Natural killer cell (primary cell): ENCODE measurements around the gene OLIG1. TPM values are rescaled to one million over a fixed set of nuclear protein-coding genes. Genes with fewer than 3 reads are reported as not detected.

Source experiments
- ATAC-seq, 3 donors: fragments of 150-1000 bp in 2 of 3; fragments of 200-7000 bp in 1 of 3; cut with Tn5 transposase; 1 replicate in 1 of 3; 2 replicates in 2 of 3; pipeline ENCODE4 v1.10.0; 2021; ENCODE audit warnings: mild to moderate bottlenecking in 2 of 3, moderate library complexity in 2 of 3
- DNase-seq, 2 donors: peaks; one replicate each; pipeline versions ENCODE4 v3.0.0 to v3.0.0-alpha.2; 2013 to 2021; ENCODE audit warnings: mixed read lengths in 1 of 2
- H3K27ac ChIP-seq: one replicate; pipeline ENCODE4 v1.5.1; 2013; ENCODE audit warnings: mild to moderate bottlenecking, low read length
- H3K27me3 ChIP-seq: one replicate; pipeline ENCODE4 v1.6.1; 2013; ENCODE audit warnings: low read length; ENCODE audit not compliant: control insufficient read depth, insufficient read depth
- H3K36me3 ChIP-seq: one replicate; pipeline ENCODE4 v1.6.1; 2013; ENCODE audit warnings: low read length; ENCODE audit not compliant: control insufficient read depth, insufficient read depth
- H3K4me1 ChIP-seq: one replicate; pipeline ENCODE4 v1.6.1; 2013; ENCODE audit warnings: low read length; ENCODE audit not compliant: control insufficient read depth, insufficient read depth
- H3K4me3 ChIP-seq: one replicate; pipeline ENCODE4 v1.5.1; 2013; ENCODE audit warnings: low read length
- H3K9me3 ChIP-seq: one replicate; pipeline ENCODE4 v1.6.1; 2013; ENCODE audit warnings: low read length; ENCODE audit not compliant: control insufficient read depth, insufficient read depth
- H3K27ac Mint-ChIP-seq, 2 donors: one replicate each; pipeline ENCODE4 v1.8.0; 2022; ENCODE audit warnings: mild to moderate bottlenecking in 2 of 2, mixed read lengths in 2 of 2, moderate library complexity in 1 of 2
- H3K27me3 Mint-ChIP-seq, 2 donors: one replicate each; pipeline ENCODE4 v1.8.0; 2022; ENCODE audit warnings: low read depth in 2 of 2, mixed read lengths in 2 of 2
- H3K36me3 Mint-ChIP-seq: one replicate; pipeline ENCODE4 v1.8.0; 2022; ENCODE audit warnings: mixed read lengths
- H3K4me1 Mint-ChIP-seq, 2 donors: one replicate each; pipeline ENCODE4 v1.8.0; 2022; ENCODE audit warnings: mixed read lengths in 2 of 2
- H3K4me3 Mint-ChIP-seq: one replicate; pipeline ENCODE4 v1.8.0; 2022; ENCODE audit warnings: mild to moderate bottlenecking, moderate library complexity, mixed read lengths
- H3K9me3 Mint-ChIP-seq, 2 donors: one replicate each; pipeline ENCODE4 v1.8.0; 2022; ENCODE audit warnings: mixed read lengths in 2 of 2
- WGBS: methylation state at CpG from one replicate; pipeline ENCODE4 v1.1.7; 2013; ENCODE audit warnings: missing lambda C conversion rate; ENCODE audit not compliant: insufficient coverage; 5-methylcytosine and 5-hydroxymethylcytosine counted together
- intact Hi-C: fragments of 100-400 bp; cut with micrococcal nuclease; formaldehyde crosslinking; loops from one replicate; pipeline ENCODE4 v1.14.2; 2022
- total RNA-seq, 4 donors: library from RNA; stranded (reverse); fragments of 120-200 nt in 1 of 4; gene quantifications; one replicate each; pipeline versions ENCODE4 v1.2.3 to v1.2.4, GENCODE V29; 2013 to 2022
- TF ChIP-seq, protein P1 (sequence below): fragments of 200-600 bp; IDR thresholded peaks from one replicate; pipeline ENCODE4 v1.8.0; 2022; ENCODE audit warnings: antibody characterized with exemption

OLIG1 gene
- total RNA-seq, 3 donors from 2014 or later (not counting 1 experiment from before 2014, with no cell fraction given): 0.47 to 1.4 (median 0.48) TPM

DNA sequence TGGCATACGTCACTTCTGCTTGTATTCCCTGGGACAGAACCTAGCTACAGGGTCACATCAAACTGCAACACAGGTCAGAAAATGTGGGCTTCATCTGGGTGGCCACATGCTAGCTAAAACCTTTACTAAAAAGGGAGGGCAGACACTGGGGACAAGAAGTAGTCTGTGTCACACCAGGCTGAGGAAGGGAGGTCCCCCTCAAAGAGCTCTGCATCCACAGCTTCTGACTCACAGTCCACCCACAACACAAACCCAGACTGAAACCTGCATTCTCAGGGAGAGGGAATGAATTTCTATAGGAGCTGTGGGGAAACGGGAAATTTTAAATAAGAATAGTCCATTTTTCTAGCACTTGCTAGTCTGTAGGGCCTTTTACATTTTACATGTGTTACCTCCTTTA is 28.0 kb upstream of the OLIG1 start:
- Histone ChIP-seq H3K27ac (no peak overlapping the region), H3K4me3 (no peak overlapping the region), H3K4me1 (peaks cover 5% of the 10 kb centered on the region), H3K9me3 (no peaks in the 10 kb centered on the region), H3K36me3 (no peaks in the 10 kb centered on the region), H3K27me3 (peaks cover 3% of the 10 kb centered on the region)
- WGBS: 84% methylated on average over 1 of the region's 2 CpGs
- intact Hi-C loops: no loop called here
- Mint-ChIP-seq H3K27ac (no peak overlapping the region), H3K36me3 (no peaks in the 10 kb centered on the region), H3K4me1 (peaks cover 8 to 9% of the 10 kb centered on the region in 2 donors), H3K27me3 (peaks cover 28 to 43% of the 10 kb centered on the region in 2 donors), H3K4me3 (no peak overlapping the region), H3K9me3 (no peaks in the 10 kb centered on the region)
- ATAC-seq (no peak), DNase-seq (no peak)
- TF ChIP-seq, protein P1, sequence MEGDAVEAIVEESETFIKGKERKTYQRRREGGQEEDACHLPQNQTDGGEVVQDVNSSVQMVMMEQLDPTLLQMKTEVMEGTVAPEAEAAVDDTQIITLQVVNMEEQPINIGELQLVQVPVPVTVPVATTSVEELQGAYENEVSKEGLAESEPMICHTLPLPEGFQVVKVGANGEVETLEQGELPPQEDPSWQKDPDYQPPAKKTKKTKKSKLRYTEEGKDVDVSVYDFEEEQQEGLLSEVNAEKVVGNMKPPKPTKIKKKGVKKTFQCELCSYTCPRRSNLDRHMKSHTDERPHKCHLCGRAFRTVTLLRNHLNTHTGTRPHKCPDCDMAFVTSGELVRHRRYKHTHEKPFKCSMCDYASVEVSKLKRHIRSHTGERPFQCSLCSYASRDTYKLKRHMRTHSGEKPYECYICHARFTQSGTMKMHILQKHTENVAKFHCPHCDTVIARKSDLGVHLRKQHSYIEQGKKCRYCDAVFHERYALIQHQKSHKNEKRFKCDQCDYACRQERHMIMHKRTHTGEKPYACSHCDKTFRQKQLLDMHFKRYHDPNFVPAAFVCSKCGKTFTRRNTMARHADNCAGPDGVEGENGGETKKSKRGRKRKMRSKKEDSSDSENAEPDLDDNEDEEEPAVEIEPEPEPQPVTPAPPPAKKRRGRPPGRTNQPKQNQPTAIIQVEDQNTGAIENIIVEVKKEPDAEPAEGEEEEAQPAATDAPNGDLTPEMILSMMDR: no peak

DNA sequence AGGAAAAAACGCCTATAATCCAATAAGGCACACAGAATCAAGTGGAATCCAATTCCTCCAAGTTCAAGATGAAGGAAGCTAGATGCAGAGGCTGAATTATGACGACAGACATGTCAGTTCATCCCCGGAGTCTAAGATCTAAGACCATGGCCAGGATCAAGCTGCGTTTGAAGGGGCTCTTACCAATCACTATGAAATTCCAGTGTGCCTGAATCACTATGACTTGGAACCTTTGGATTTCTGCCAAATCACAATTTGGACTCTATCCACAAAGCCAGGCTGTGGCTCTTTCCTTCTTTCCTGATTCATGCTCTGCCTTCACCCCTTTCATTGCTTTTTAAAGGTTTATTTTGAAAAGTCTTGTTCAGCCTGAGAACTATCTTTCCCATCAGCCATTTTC is 27.1 kb upstream of the OLIG1 start:
- H3K27me3 Mint-ChIP-seq: peaks cover 35 to 51% of the 10 kb centered on the region in 2 donors
- Histone ChIP-seq H3K27me3 (peaks cover 3% of the 10 kb centered on the region), H3K9me3 (no peaks in the 10 kb centered on the region), H3K36me3 (no peaks in the 10 kb centered on the region), H3K4me3 (no peak overlapping the region), H3K27ac (no peak overlapping the region), H3K4me1 (no peaks in the 10 kb centered on the region)
- TF ChIP-seq, protein P1: no peak
- no peaks in the 10 kb centered on the region for H3K9me3 Mint-ChIP-seq
- no peak overlapping the region for H3K27ac Mint-ChIP-seq
- WGBS: 78% methylated on average over 4 of the region's 4 CpGs
- no peak for DNase-seq
- intact Hi-C loops: no loop called here
- no peak overlapping the region for H3K4me3 Mint-ChIP-seq
- no peaks in the 10 kb centered on the region for H3K36me3 Mint-ChIP-seq
- no peak for ATAC-seq
- H3K4me1 Mint-ChIP-seq: peaks cover 0 to under 1% of the 10 kb centered on the region in 2 donors

DNA sequence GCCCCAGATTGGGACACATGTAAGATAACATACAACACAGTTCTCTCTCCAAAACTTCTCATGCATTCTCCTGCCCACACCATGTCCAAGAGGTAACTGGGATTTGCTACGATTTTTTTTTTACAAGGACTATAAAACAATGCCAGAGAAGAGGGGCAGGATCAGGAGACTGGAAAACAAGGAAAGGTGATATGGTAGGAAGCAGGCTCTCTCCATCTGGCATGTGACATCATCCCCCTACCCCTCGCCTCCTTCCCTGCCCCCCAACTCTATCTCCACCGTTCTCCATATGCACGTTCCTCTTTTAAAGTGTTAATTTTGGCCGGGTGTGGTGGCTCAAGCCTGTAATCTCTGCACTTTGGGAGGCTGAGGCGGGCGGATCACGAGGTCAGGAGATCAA is 23.5 kb upstream of the OLIG1 start:
- H3K4me1 Mint-ChIP-seq: peaks cover 5 to 7% of the 10 kb centered on the region in 2 donors
- Histone ChIP-seq H3K4me1 (no peaks in the 10 kb centered on the region), H3K9me3 (no peaks in the 10 kb centered on the region), H3K4me3 (no peak overlapping the region), H3K36me3 (no peaks in the 10 kb centered on the region), H3K27ac (no peak overlapping the region), H3K27me3 (peaks cover 3% of the 10 kb centered on the region)
- H3K27ac Mint-ChIP-seq: no peak overlapping the region
- ATAC-seq: no peak
- TF ChIP-seq, protein P1: no peak
- H3K4me3 Mint-ChIP-seq: no peak overlapping the region
- no peaks in the 10 kb centered on the region for H3K36me3 Mint-ChIP-seq
- intact Hi-C loops: no loop called here
- H3K27me3 Mint-ChIP-seq: peaks cover 32 to 39% of the 10 kb centered on the region in 2 donors
- no peak for DNase-seq
- 92% methylated on average over 6 of the region's 8 CpGs for WGBS
- H3K9me3 Mint-ChIP-seq: no peaks in the 10 kb centered on the region

DNA sequence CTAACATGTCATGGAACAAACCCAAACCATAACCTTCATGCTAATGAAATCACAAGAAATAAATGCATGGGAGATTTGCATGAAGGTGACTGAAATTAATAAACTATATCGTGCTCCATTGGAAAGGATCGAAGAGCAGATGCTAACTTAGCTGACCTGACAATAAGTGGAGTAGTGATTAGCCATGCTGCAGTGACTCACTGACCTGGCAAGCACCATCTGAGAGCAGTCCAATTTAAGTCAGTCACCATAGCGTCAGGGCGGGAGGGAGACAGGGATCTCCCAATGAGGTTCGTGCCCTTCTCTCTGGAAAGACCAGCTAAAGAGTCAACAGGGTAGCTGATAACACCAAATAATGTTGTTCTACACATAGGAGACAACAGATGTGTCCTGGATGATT is 22.7 kb upstream of the OLIG1 start:
- 94% methylated on average over 5 of the region's 5 CpGs for WGBS
- H3K27me3 Mint-ChIP-seq: peaks cover 31 to 33% of the 10 kb centered on the region in 2 donors
- H3K36me3 Mint-ChIP-seq: no peaks in the 10 kb centered on the region

More for the DNA sequence above, 22.7 kb upstream of the OLIG1 start:
- Mint-ChIP-seq H3K27ac (no peak overlapping the region), H3K4me3 (no peak overlapping the region), H3K9me3 (no peaks in the 10 kb centered on the region), H3K4me1 (peaks cover 5 to 7% of the 10 kb centered on the region in 2 donors)
- Histone ChIP-seq H3K9me3 (no peaks in the 10 kb centered on the region), H3K4me1 (no peaks in the 10 kb centered on the region), H3K27me3 (peaks cover 3% of the 10 kb centered on the region), H3K27ac (no peak overlapping the region), H3K4me3 (no peak overlapping the region), H3K36me3 (no peaks in the 10 kb centered on the region)
- TF ChIP-seq, protein P1: no peak
- no peak for ATAC-seq
- intact Hi-C loops: no loop called here
- DNase-seq: no peak
